H9 (cell line): ENCODE measurements around the gene PCOLCE2. TPM values are rescaled to one million over a fixed set of nuclear protein-coding genes. Genes with fewer than 3 reads are reported as not detected.

ENCODE experiments used
- DNase-seq: peaks from one replicate; pipeline ENCODE4 v3.0.0-alpha.2; 2017
- H2AFZ ChIP-seq: one replicate; pipeline ENCODE4 v1.6.1; 2013; ENCODE audit warnings: mild to moderate bottlenecking, low read length, control low read depth, moderate library complexity
- H2AK5ac ChIP-seq: 2 replicates; pipeline ENCODE4 v1.6.1; 2013; ENCODE audit warnings: low read length, control low read depth, mixed read lengths; ENCODE audit not compliant: insufficient read length
- H2BK120ac ChIP-seq: one replicate; pipeline ENCODE4 v1.6.1; 2013; ENCODE audit warnings: low read depth, mild to moderate bottlenecking, low read length, control low read depth, inconsistent platforms; ENCODE audit not compliant: poor library complexity, severe bottlenecking
- H2BK12ac ChIP-seq: 2 replicates; pipeline ENCODE4 v1.6.1; 2013; ENCODE audit warnings: low read length, control low read depth, mixed read lengths, low read depth; ENCODE audit not compliant: insufficient read length
- H2BK15ac ChIP-seq: 2 replicates; pipeline ENCODE4 v1.6.1; 2013; ENCODE audit warnings: low read depth, low read length, control low read depth
- H2BK20ac ChIP-seq: one replicate; pipeline ENCODE4 v1.6.1; 2013; ENCODE audit warnings: low read depth, mild to moderate bottlenecking, low read length, control low read depth, inconsistent platforms; ENCODE audit not compliant: poor library complexity, severe bottlenecking
- H2BK5ac ChIP-seq: 2 replicates; pipeline ENCODE4 v1.6.1; 2013; ENCODE audit warnings: low read length, control low read depth, mixed read lengths; ENCODE audit not compliant: insufficient read length
- H3K14ac ChIP-seq: 2 replicates; pipeline ENCODE4 v1.6.1; 2013; ENCODE audit warnings: low read length, control low read depth; ENCODE audit not compliant: insufficient read depth
- H3K18ac ChIP-seq: 2 replicates; pipeline ENCODE4 v1.6.1; 2013; ENCODE audit warnings: low read depth, mild to moderate bottlenecking, mixed read lengths, low read length, control low read depth; ENCODE audit not compliant: insufficient read length
- H3K23ac ChIP-seq: 2 replicates; pipeline ENCODE4 v1.6.1; 2013; ENCODE audit warnings: low read length, control low read depth, mixed read lengths, low read depth; ENCODE audit not compliant: insufficient read length
- H3K23me2 ChIP-seq: 2 replicates; pipeline ENCODE4 v1.6.1; 2013; ENCODE audit warnings: low read depth, mild to moderate bottlenecking, mixed read lengths, low read length, control low read depth; ENCODE audit not compliant: insufficient read length, poor library complexity, severe bottlenecking
- H3K27ac ChIP-seq: 2 replicates; pipeline ENCODE4 v1.5.1; 2013; ENCODE audit warnings: low read length, control low read depth, mixed read lengths, low read depth; ENCODE audit not compliant: insufficient read length
- H3K27me3 ChIP-seq: 2 replicates; pipeline ENCODE4 v1.6.1; 2013; ENCODE audit warnings: low read length, control low read depth, inconsistent platforms; ENCODE audit not compliant: insufficient read depth
- H3K4ac ChIP-seq: 2 replicates; pipeline ENCODE4 v1.6.1; 2013; ENCODE audit warnings: low read depth, mild to moderate bottlenecking, control low read depth, inconsistent platforms, low read length, moderate library complexity
- H3K4me1 ChIP-seq: 2 replicates; pipeline ENCODE4 v1.6.1; 2013; ENCODE audit warnings: low read length, control low read depth, inconsistent platforms; ENCODE audit not compliant: insufficient read depth
- H3K4me2 ChIP-seq: 2 replicates; pipeline ENCODE4 v1.6.1; 2013; ENCODE audit warnings: low read length, control low read depth, mixed read lengths; ENCODE audit not compliant: insufficient read length, insufficient read depth
- H3K56ac ChIP-seq: 2 replicates; pipeline ENCODE4 v1.6.1; 2013; ENCODE audit warnings: low read depth, mild to moderate bottlenecking, mixed read lengths, low read length, control low read depth; ENCODE audit not compliant: insufficient read length
- H3K79me1 ChIP-seq: 2 replicates; pipeline ENCODE4 v1.6.1; 2013; ENCODE audit warnings: low read depth, mild to moderate bottlenecking, moderate library complexity, low read length, control low read depth, inconsistent platforms; ENCODE audit not compliant: insufficient read depth, poor library complexity, severe bottlenecking
- H3K79me2 ChIP-seq: 2 replicates; pipeline ENCODE4 v1.6.1; 2013; ENCODE audit warnings: low read length, control low read depth, inconsistent platforms; ENCODE audit not compliant: insufficient read depth
- H3K9ac ChIP-seq: 2 replicates; pipeline ENCODE4 v1.6.1; 2013; ENCODE audit warnings: low read length, control low read depth, mixed read lengths; ENCODE audit not compliant: insufficient read length; ENCODE audit errors: extremely low read depth
- H3K9me3 ChIP-seq: one replicate; pipeline ENCODE4 v1.6.1; 2013; ENCODE audit warnings: low read depth, low read length, inconsistent platforms; ENCODE audit not compliant: control insufficient read depth
- H3T11ph ChIP-seq: one replicate; pipeline ENCODE4 v1.6.1; 2013; ENCODE audit warnings: mild to moderate bottlenecking, low read length, control low read depth, inconsistent platforms
- H4K20me1 ChIP-seq: one replicate; pipeline ENCODE4 v1.6.1; 2013; ENCODE audit not compliant: control insufficient read depth, insufficient read length, insufficient read depth
- H4K5ac ChIP-seq: 2 replicates; pipeline ENCODE4 v1.6.1; 2013; ENCODE audit warnings: low read depth, mild to moderate bottlenecking, mixed read lengths, low read length, control low read depth; ENCODE audit not compliant: insufficient read length
- H4K8ac ChIP-seq: replicated peaks from 2 replicates; pipeline ENCODE4 v1.6.1; 2013; ENCODE audit warnings: low read length, control low read depth, mixed read lengths, low read depth; ENCODE audit not compliant: insufficient read length
- H4K91ac ChIP-seq: 2 replicates; pipeline ENCODE4 v1.6.1; 2013; ENCODE audit warnings: low read depth, mild to moderate bottlenecking, moderate library complexity, mixed read lengths, low read length, control low read depth; ENCODE audit not compliant: insufficient read length
- H3K27ac Mint-ChIP-seq, 3 experiments: 2 replicates in 2 of 3; 3 replicates in 1 of 3; pipeline ENCODE4 v1.8.0; 2020 to 2021; ENCODE audit warnings: mixed read lengths in 3 of 3, mild to moderate bottlenecking in 1 of 3, moderate library complexity in 1 of 3
- H3K27me3 Mint-ChIP-seq: 2 replicates; pipeline ENCODE4 v1.8.0; 2021; ENCODE audit warnings: low read depth, mild to moderate bottlenecking, moderate library complexity, mixed read lengths
- H3K36me3 Mint-ChIP-seq, 3 experiments: 2 replicates in 2 of 3; 3 replicates in 1 of 3; pipeline ENCODE4 v1.8.0; 2020 to 2021; ENCODE audit warnings: low read depth in 3 of 3, mixed read lengths in 3 of 3; ENCODE audit not compliant: insufficient read depth in 1 of 3
- H3K4me1 Mint-ChIP-seq, 2 experiments: 2 replicates each; pipeline ENCODE4 v1.8.0; 2020; ENCODE audit warnings: mixed read lengths in 2 of 2
- H3K4me3 Mint-ChIP-seq, 2 experiments: 2 replicates in 1 of 2; 3 replicates in 1 of 2; pipeline ENCODE4 v1.8.0; 2020 to 2021; ENCODE audit warnings: mild to moderate bottlenecking in 2 of 2, mixed read lengths in 2 of 2, moderate library complexity in 1 of 2
- H3K9me3 Mint-ChIP-seq, 2 experiments: 2 replicates in 1 of 2; 3 replicates in 1 of 2; pipeline ENCODE4 v1.8.0; 2020; ENCODE audit warnings: mild to moderate bottlenecking in 2 of 2, mixed read lengths in 2 of 2, moderate library complexity in 1 of 2
- WGBS: extraction: QIAGEN DNeasy Blood & Tissue Kit; methylation state at CpG from one replicate; pipeline ENCODE4 v1.1.7; 2013; ENCODE audit warnings: missing lambda C conversion rate, low lambda C conversion rate, mixed read lengths; ENCODE audit not compliant: insufficient read length; ENCODE audit errors: extremely low coverage; 5-methylcytosine and 5-hydroxymethylcytosine counted together
- total RNA-seq: library from RNA; stranded (reverse); gene quantifications from 2 replicates; pipeline ENCODE4 v1.2.1, GENCODE V29; 2021
- TF ChIP-seq, protein P1 (sequence below): fragments of 200-600 bp; sonication (generic); conservative IDR thresholded peaks from 3 replicates; pipeline ENCODE4 v1.8.0; 2021; ENCODE audit warnings: antibody characterized with exemption, mild to moderate bottlenecking

The PCOLCE2 gene
- total RNA-seq, 1 experiment from 2014 or later: 9.2 TPM

DNA sequence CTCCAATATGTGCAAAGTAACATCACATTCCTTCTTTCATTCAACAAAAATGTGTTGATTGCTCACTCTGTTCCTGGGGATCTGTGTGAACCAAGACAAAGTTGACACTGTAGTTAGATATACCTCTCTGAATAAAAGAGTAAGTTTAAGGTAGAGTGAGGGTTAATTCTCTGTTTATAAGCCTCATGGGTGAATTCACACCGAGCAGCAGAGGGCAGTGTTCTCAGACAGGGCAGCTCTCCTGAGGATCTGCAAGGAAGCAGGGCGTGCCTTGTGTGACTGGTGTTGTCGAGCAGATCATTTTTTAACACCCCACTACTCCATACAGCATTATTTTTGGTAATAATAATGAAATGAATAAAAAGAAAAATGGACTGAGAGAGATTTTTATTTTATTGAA, 40.2 kb upstream of the PCOLCE2 start:
- Histone ChIP-seq H4K5ac (no peak overlapping the region), H3K9ac (no peak overlapping the region), H4K20me1 (no peaks in the 10 kb centered on the region), H4K91ac (no peak overlapping the region), H3K27me3 (no peaks in the 10 kb centered on the region), H3K4me1 (peaks cover 6% of the 10 kb centered on the region; the same call in 1 of the 2 replicates), H3K14ac (no peak overlapping the region), H3K18ac (no peak overlapping the region), H3K9me3 (no peaks in the 10 kb centered on the region), H3K4ac (no peak overlapping the region), H3K23me2 (no peaks in the 10 kb centered on the region), H2BK15ac (no peak overlapping the region), H2BK20ac (no peak overlapping the region), H4K8ac (no peak overlapping the region), H2BK120ac (no peak overlapping the region), H3K56ac (no peak overlapping the region), H2BK12ac (no peak overlapping the region), H2BK5ac (no peak overlapping the region), H3K79me1 (no peaks in the 10 kb centered on the region), H3K27ac (no peak overlapping the region), H3K4me2 (no peak overlapping the region), H2AFZ (no peak overlapping the region), H3K23ac (no peak overlapping the region), H3K79me2 (no peaks in the 10 kb centered on the region), H3T11ph (no peak overlapping the region), H2AK5ac (no peak overlapping the region)
- peaks cover 0 to 5% (median 2%) of the 10 kb centered on the region in 3 experiments; a peak in 3 of 7 replicates for H3K36me3 Mint-ChIP-seq
- no CpG with 5 or more reads among the region's 3 CpGs for WGBS
- H3K4me1 Mint-ChIP-seq: peaks cover 6 to 7% of the 10 kb centered on the region in 2 experiments
- DNase-seq: peak; percentile 67
- no peaks in the 10 kb centered on the region; the same call in 1 of the 2 replicates for H3K27me3 Mint-ChIP-seq
- no peak overlapping the region for H3K27ac Mint-ChIP-seq
- H3K4me3 Mint-ChIP-seq: no peak overlapping the region
- TF ChIP-seq, protein P1, sequence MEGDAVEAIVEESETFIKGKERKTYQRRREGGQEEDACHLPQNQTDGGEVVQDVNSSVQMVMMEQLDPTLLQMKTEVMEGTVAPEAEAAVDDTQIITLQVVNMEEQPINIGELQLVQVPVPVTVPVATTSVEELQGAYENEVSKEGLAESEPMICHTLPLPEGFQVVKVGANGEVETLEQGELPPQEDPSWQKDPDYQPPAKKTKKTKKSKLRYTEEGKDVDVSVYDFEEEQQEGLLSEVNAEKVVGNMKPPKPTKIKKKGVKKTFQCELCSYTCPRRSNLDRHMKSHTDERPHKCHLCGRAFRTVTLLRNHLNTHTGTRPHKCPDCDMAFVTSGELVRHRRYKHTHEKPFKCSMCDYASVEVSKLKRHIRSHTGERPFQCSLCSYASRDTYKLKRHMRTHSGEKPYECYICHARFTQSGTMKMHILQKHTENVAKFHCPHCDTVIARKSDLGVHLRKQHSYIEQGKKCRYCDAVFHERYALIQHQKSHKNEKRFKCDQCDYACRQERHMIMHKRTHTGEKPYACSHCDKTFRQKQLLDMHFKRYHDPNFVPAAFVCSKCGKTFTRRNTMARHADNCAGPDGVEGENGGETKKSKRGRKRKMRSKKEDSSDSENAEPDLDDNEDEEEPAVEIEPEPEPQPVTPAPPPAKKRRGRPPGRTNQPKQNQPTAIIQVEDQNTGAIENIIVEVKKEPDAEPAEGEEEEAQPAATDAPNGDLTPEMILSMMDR: peak; percentile 79
- peaks cover 5% of the 10 kb centered on the region in 2 experiments for H3K9me3 Mint-ChIP-seq
